Endothelial cell of umbilical vein (primary cell): ENCODE measurements around the gene DMD.

Experiments used
- POLR2A ChIP-seq: IDR thresholded peaks from 2 replicates; pipeline ENCODE4 v1.6.1; 2012; ENCODE audit warnings: low read depth, mild to moderate bottlenecking, control low read depth, low read length
- TF ChIP-seq, protein P1 (sequence below): IDR thresholded peaks from 2 replicates; pipeline ENCODE4 v1.6.1; 2011; ENCODE audit not compliant: insufficient read depth, insufficient read length
- TF ChIP-seq, protein P2 (sequence below), 2 donors: IDR thresholded peaks; 1 replicate in 1 of 2; 2 replicates in 1 of 2; pipeline ENCODE4 v1.5.1; 2011; ENCODE audit warnings: low read length in 2 of 2, mild to moderate bottlenecking in 2 of 2, moderate library complexity in 2 of 2, control low read depth in 1 of 2, inconsistent platforms in 1 of 2, low read depth in 1 of 2; ENCODE audit not compliant: insufficient read depth in 1 of 2; ENCODE audit errors: extremely low read depth in 1 of 2

DNA sequence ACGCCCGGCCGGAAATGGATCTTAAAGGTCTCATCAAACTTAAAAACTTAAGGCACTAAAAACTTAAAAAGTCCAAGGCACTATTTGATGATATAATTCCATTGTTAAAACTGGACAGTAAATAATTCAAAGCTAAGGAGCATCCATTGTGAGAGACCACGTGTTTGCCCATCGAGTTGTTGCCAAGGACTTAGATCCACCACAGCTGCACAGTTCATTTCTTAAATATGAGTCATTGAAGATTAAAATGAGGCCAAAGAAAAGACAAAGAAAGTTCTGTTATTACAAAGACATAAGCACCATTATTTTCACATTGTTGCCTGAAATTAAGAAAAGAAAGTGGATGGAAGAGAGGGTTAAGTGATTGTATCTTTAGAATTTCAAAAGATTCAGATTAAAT lies 1728.0 kb downstream of the DMD start:
- no peak for TF ChIP-seq POLR2A
- TF ChIP-seq, protein P1, sequence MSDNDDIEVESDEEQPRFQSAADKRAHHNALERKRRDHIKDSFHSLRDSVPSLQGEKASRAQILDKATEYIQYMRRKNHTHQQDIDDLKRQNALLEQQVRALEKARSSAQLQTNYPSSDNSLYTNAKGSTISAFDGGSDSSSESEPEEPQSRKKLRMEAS = peak; percentile 82
- TF ChIP-seq, protein P2, sequence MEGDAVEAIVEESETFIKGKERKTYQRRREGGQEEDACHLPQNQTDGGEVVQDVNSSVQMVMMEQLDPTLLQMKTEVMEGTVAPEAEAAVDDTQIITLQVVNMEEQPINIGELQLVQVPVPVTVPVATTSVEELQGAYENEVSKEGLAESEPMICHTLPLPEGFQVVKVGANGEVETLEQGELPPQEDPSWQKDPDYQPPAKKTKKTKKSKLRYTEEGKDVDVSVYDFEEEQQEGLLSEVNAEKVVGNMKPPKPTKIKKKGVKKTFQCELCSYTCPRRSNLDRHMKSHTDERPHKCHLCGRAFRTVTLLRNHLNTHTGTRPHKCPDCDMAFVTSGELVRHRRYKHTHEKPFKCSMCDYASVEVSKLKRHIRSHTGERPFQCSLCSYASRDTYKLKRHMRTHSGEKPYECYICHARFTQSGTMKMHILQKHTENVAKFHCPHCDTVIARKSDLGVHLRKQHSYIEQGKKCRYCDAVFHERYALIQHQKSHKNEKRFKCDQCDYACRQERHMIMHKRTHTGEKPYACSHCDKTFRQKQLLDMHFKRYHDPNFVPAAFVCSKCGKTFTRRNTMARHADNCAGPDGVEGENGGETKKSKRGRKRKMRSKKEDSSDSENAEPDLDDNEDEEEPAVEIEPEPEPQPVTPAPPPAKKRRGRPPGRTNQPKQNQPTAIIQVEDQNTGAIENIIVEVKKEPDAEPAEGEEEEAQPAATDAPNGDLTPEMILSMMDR (IDR thresholded peaks at IDR 0.05; ENCODE audit: extremely low read depth in 1 of 2, insufficient read depth in 1 of 2, low read depth in 1 of 2, low read length in 2 of 2) = no peak
